Hematopoietic multipotent progenitor cell treated with erythropoietin and hydrocortisone succinate and interleukin-3 and kit ligand, for 6 days (in vitro differentiated cells): ENCODE data around the gene SEC22A.

ENCODE experiments used
- DNase-seq: peaks from one replicate; pipeline ENCODE4 v3.0.0-alpha.2; 2015

Gene SEC22A

GRCh38 chr3:123311201-123311600 is 109.5 kb downstream of the SEC22A start:
- DNase-seq, result no peak

GRCh38 chr3:123312331-123313265 is 110.9 kb downstream of the SEC22A start:
- DNase-seq, result no peak

GRCh38 chr3:123313889-123314288 is 112.1 kb downstream of the SEC22A start:
- no peak for DNase-seq

GRCh38 chr3:123314359-123315270 is 112.9 kb downstream of the SEC22A start:
- no peak for DNase-seq

GRCh38 chr3:123315271-123315595 is 113.5 kb downstream of the SEC22A start:
- no peak for DNase-seq

- DNase-seq, result no peak
Observed at GRCh38 chr3:123317716-123318115, 116.0 kb downstream of the SEC22A start.

- DNase-seq, result peak; percentile 15
Observed at GRCh38 chr3:123318374-123318773, 116.6 kb downstream of the SEC22A start.

- no peak for DNase-seq
Observed at GRCh38 chr3:123319760-123320159, 118.0 kb downstream of the SEC22A start.

GRCh38 chr3:123320221-123320620 is 118.5 kb downstream of the SEC22A start:
- DNase-seq, result no peak

- DNase-seq, result no peak
Observed at GRCh38 chr3:123321806-123322205, 120.1 kb downstream of the SEC22A start.

- no peak for DNase-seq
Observed at GRCh38 chr3:123322866-123323265, 121.1 kb downstream of the SEC22A start.
